SH-SY5Y (cell line): ENCODE measurements around the gene F2RL2.

Experiments used
- GATA2 ChIP-seq: IDR thresholded peaks from 2 replicates; pipeline ENCODE4 v1.6.1; 2011; ENCODE audit warnings: mild to moderate bottlenecking, low read depth, low read length
- GATA3 ChIP-seq: IDR thresholded peaks from 2 replicates; pipeline ENCODE4 v1.6.1; 2011; ENCODE audit warnings: low read depth, mild to moderate bottlenecking, low read length, moderate library complexity

DNA sequence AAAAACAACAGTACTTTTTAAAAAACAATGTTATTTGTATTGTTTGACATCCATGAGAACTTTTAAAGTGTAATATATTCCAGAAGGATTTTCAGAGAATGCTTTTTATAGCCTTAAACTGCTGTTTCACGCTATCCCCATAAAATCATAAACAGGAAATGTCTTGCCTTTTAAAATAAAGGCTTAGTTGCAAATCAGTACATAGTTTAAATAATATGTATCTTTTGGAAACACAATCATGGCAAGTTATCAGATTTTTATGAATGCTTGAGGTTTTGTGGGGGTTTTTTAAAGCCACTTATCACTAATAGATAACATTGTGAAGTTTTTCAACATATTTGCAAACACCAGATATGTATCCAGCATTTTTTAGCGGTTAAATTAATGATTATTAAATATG is 37.2 kb upstream of the F2RL2 start:
- TF ChIP-seq GATA2, result no peak
- no peak for TF ChIP-seq GATA3
